H1 (cell line): ENCODE measurements around the gene ATP1B3. TPM values are rescaled to one million over a fixed set of nuclear protein-coding genes. Genes with fewer than 3 reads are reported as not detected.

ENCODE experiments used
- CTCF ChIA-PET: fragments of 300-600 bp; sonication (Branson Sonifier 250); formaldehyde crosslinking; loops from one replicate; lab custom pipeline; 2021; ENCODE audit not compliant: partially characterized antibody; lab: Charles Lee
- POLR2A ChIA-PET: fragments of 300-600 bp; sonication (Branson Sonifier 250); formaldehyde crosslinking; loops from one replicate; lab custom pipeline; 2021; ENCODE audit warnings: inconsistent platforms; ENCODE audit not compliant: partially characterized antibody; lab: Charles Lee
- DNase-seq, 2 experiments: peaks; one replicate each; pipeline versions ENCODE4 v3.0.0 to v3.0.0-alpha.2; 2010 to 2022; ENCODE audit warnings: low spot score in 2 of 2, low read depth in 1 of 2, mixed read lengths in 1 of 2
- FAIRE-seq: peaks from 2 replicates; lab custom pipeline; 2011; peaks lifted over from hg19 to GRCh38; lab: Jason Lieb, UNC
- H2AFZ ChIP-seq: 2 replicates; pipeline ENCODE4 v1.8.1; 2012; ENCODE audit warnings: low read length, inconsistent platforms
- H2AK5ac ChIP-seq: 2 replicates; pipeline ENCODE4 v1.6.1; 2013; ENCODE audit warnings: low read depth, low read length
- H2BK120ac ChIP-seq: replicated peaks from 2 replicates; pipeline ENCODE3; 2013; ENCODE audit warnings: low read depth, low read length, inconsistent platforms
- H2BK12ac ChIP-seq: 2 replicates; pipeline ENCODE4 v1.6.1; 2013; ENCODE audit warnings: low read depth, low read length
- H2BK15ac ChIP-seq: 2 replicates; pipeline ENCODE4 v1.6.1; 2013; ENCODE audit warnings: low read length
- H2BK20ac ChIP-seq: 2 replicates; pipeline ENCODE4 v1.6.1; 2013; ENCODE audit warnings: low read length
- H2BK5ac ChIP-seq: 2 replicates; pipeline ENCODE4 v1.6.1; 2013; ENCODE audit warnings: low read depth, low read length
- H3K14ac ChIP-seq: 2 replicates; pipeline ENCODE4 v1.6.1; 2013; ENCODE audit warnings: inconsistent platforms; ENCODE audit not compliant: insufficient read length
- H3K18ac ChIP-seq: 2 replicates; pipeline ENCODE4 v1.6.1; 2013; ENCODE audit warnings: low read length; ENCODE audit errors: extremely low read depth
- H3K23ac ChIP-seq: 2 replicates; pipeline ENCODE4 v1.6.1; 2013; ENCODE audit warnings: inconsistent platforms; ENCODE audit not compliant: insufficient read length
- H3K23me2 ChIP-seq: 2 replicates; pipeline ENCODE4 v1.6.1; 2013; ENCODE audit warnings: low read depth, low read length
- H3K27ac ChIP-seq: 2 replicates; pipeline ENCODE4 v1.6.1; 2011; ENCODE audit warnings: low read depth, low read length, inconsistent platforms
- H3K27me3 ChIP-seq, 4 experiments: replicated peaks in 1 of 4; 1 replicate in 1 of 4; 2 replicates in 3 of 4; pipeline versions ENCODE4 v1.6.1 to v1.8.1; 2011 to 2013; ENCODE audit warnings: low read length in 3 of 4, mild to moderate bottlenecking in 3 of 4, inconsistent platforms in 2 of 4, mixed read lengths in 2 of 4, moderate library complexity in 1 of 4; ENCODE audit not compliant: control insufficient read depth in 3 of 4, insufficient read depth in 3 of 4; ENCODE audit errors: extremely low read depth in 1 of 4
- H3K36me3 ChIP-seq, 4 experiments: 2 replicates each; pipeline versions ENCODE4 v1.6.1 to v1.8.1; 2011 to 2013; ENCODE audit warnings: mild to moderate bottlenecking in 4 of 4, low read length in 3 of 4, moderate library complexity in 2 of 4, control low read depth in 1 of 4, inconsistent platforms in 1 of 4; ENCODE audit not compliant: insufficient read depth in 4 of 4, control insufficient read depth in 2 of 4
- H3K4ac ChIP-seq: replicated peaks from 2 replicates; pipeline ENCODE3; 2013; ENCODE audit warnings: low read length, low read depth, mixed read lengths, inconsistent platforms; ENCODE audit not compliant: insufficient read length
- H3K4me1 ChIP-seq, 4 experiments: replicated peaks in 1 of 4; 1 replicate in 1 of 4; 2 replicates in 3 of 4; pipeline versions ENCODE4 v1.6.1 to v1.8.1; 2011 to 2013; ENCODE audit warnings: low read length in 3 of 4, inconsistent platforms in 2 of 4, mixed read lengths in 1 of 4; ENCODE audit not compliant: insufficient read depth in 4 of 4, control insufficient read depth in 3 of 4
- H3K4me2 ChIP-seq, 2 experiments: 2 replicates each; pipeline versions ENCODE4 v1.6.1 to v1.8.1; 2011 to 2013; ENCODE audit warnings: low read depth in 2 of 2, low read length in 2 of 2, control low read depth in 1 of 2, inconsistent platforms in 1 of 2, mild to moderate bottlenecking in 1 of 2; ENCODE audit not compliant: insufficient read depth in 1 of 2
- H3K4me3 ChIP-seq, 4 experiments: fragments of 200-600, 300-600 bp in 1 of 4; sonication (generic), shearing (Covaris generic), sonication (Bioruptor Twin) in 1 of 4; 2 replicates each; pipeline versions ENCODE4 v1.5.1 to v1.8.1; 2011 to 2016; ENCODE audit warnings: low read length in 4 of 4, low read depth in 3 of 4, control low read depth in 2 of 4, inconsistent platforms in 2 of 4, mild to moderate bottlenecking in 2 of 4, mixed read lengths in 1 of 4, moderate library complexity in 1 of 4; ENCODE audit not compliant: insufficient read depth in 2 of 4; ENCODE audit errors: extremely low read depth in 1 of 4
- H3K56ac ChIP-seq: replicated peaks from 2 replicates; pipeline ENCODE3; 2013; ENCODE audit warnings: low read depth, mild to moderate bottlenecking, mixed read lengths, low read length, inconsistent platforms; ENCODE audit not compliant: insufficient read length
- H3K79me1 ChIP-seq: 2 replicates; pipeline ENCODE4 v1.6.1; 2013; ENCODE audit warnings: low read depth, low read length, control low read depth
- H3K79me2 ChIP-seq, 2 experiments: 2 replicates each; pipeline versions ENCODE4 v1.6.1 to v1.8.1; 2012 to 2013; ENCODE audit warnings: low read length in 2 of 2, mild to moderate bottlenecking in 2 of 2, inconsistent platforms in 1 of 2; ENCODE audit not compliant: insufficient read depth in 2 of 2, control insufficient read depth in 1 of 2
- H3K9ac ChIP-seq, 4 experiments: replicated peaks in 1 of 4; 1 replicate in 1 of 4; 2 replicates in 3 of 4; pipeline versions ENCODE4 v1.6.1 to v1.8.1; 2011 to 2013; ENCODE audit warnings: low read depth in 3 of 4, low read length in 3 of 4, control low read depth in 2 of 4, mild to moderate bottlenecking in 2 of 4, moderate library complexity in 2 of 4, inconsistent platforms in 1 of 4; ENCODE audit errors: extremely low read depth in 1 of 4
- H3K9me3 ChIP-seq, 2 experiments: 2 replicates each; pipeline versions ENCODE4 v1.6.1 to v1.8.1; 2012 to 2013; ENCODE audit warnings: mild to moderate bottlenecking in 2 of 2, moderate library complexity in 2 of 2, control low read depth in 1 of 2, inconsistent platforms in 1 of 2, low read depth in 1 of 2, low read length in 1 of 2, mixed read lengths in 1 of 2; ENCODE audit not compliant: insufficient read depth in 2 of 2
- H4K20me1 ChIP-seq, 2 experiments: replicated peaks in 1 of 2; 2 replicates each; pipeline versions ENCODE3 to v1.8.1; 2011 to 2013; ENCODE audit warnings: inconsistent platforms in 2 of 2, low read length in 2 of 2, mild to moderate bottlenecking in 1 of 2; ENCODE audit not compliant: insufficient read depth in 2 of 2, control insufficient read depth in 1 of 2
- H4K5ac ChIP-seq: 2 replicates; pipeline ENCODE4 v1.6.1; 2013; ENCODE audit warnings: low read length, low read depth, mixed read lengths, inconsistent platforms; ENCODE audit not compliant: insufficient read length
- H4K8ac ChIP-seq: 2 replicates; pipeline ENCODE4 v1.8.0; 2013; ENCODE audit warnings: mild to moderate bottlenecking, moderate library complexity, low read length, inconsistent platforms; ENCODE audit not compliant: insufficient read depth; ENCODE audit errors: extremely low read depth
- H4K91ac ChIP-seq: replicated peaks from 2 replicates; pipeline ENCODE3; 2013; ENCODE audit warnings: low read length, mixed read lengths, inconsistent platforms; ENCODE audit not compliant: insufficient read length
- BCL11A ChIP-seq, 2 experiments: IDR thresholded peaks; one replicate each; pipeline ENCODE4 v1.6.1; 2011; ENCODE audit warnings: low read depth in 2 of 2, low read length in 2 of 2, mild to moderate bottlenecking in 2 of 2
- CEBPB ChIP-seq: IDR thresholded peaks from 2 replicates; pipeline ENCODE4 v1.6.1; 2012; ENCODE audit warnings: low read depth, low read length
- CREB1 ChIP-seq: IDR thresholded peaks from 2 replicates; pipeline ENCODE4 v1.6.1; 2012; ENCODE audit warnings: inconsistent platforms
- FOSL1 ChIP-seq: IDR thresholded peaks from 2 replicates; pipeline ENCODE4 v1.6.1; 2011; ENCODE audit warnings: mild to moderate bottlenecking, low read depth, low read length, moderate library complexity; ENCODE audit not compliant: insufficient read depth
- GTF2F1 ChIP-seq: IDR thresholded peaks from 2 replicates; pipeline ENCODE4 v1.6.1; 2012; ENCODE audit warnings: low read depth, low read length, improper control_type of control experiment, borderline replicate concordance
- HDAC2 ChIP-seq, 2 experiments: fragments of 300-600 bp in 1 of 2; sonication (generic) in 1 of 2; IDR thresholded peaks; 2 replicates each; pipeline ENCODE4 v1.6.1; 2011 to 2012; ENCODE audit warnings: low read depth in 2 of 2, low read length in 2 of 2, mild to moderate bottlenecking in 2 of 2, moderate library complexity in 2 of 2, borderline replicate concordance in 1 of 2, inconsistent platforms in 1 of 2
- JUND ChIP-seq: IDR thresholded peaks from 2 replicates; pipeline ENCODE4 v1.6.1; 2011; ENCODE audit warnings: mild to moderate bottlenecking, improper control_type of control experiment, low read length
- POLR2AphosphoS5 ChIP-seq: IDR thresholded peaks from 2 replicates; pipeline ENCODE4 v1.6.1; 2011; ENCODE audit warnings: low read depth, low read length
- RNF2 ChIP-seq: fragments of 200-900, 300-1000 bp; sonication (generic); IDR thresholded peaks from 2 replicates; pipeline ENCODE4 v1.7.1; 2016; ENCODE audit warnings: borderline replicate concordance, low read depth, mild to moderate bottlenecking, antibody characterized with exemption, low read length; ENCODE audit not compliant: poor library complexity, severe bottlenecking; ENCODE audit errors: missing control alignments
- SIX5 ChIP-seq: IDR thresholded peaks from 2 replicates; pipeline ENCODE4 v1.6.1; 2011; ENCODE audit warnings: mild to moderate bottlenecking, low read depth, low read length
- SP1 ChIP-seq: IDR thresholded peaks from 2 replicates; pipeline ENCODE4 v1.6.1; 2011; ENCODE audit warnings: low read depth, low read length
- TAF1 ChIP-seq: IDR thresholded peaks from 2 replicates; pipeline ENCODE4 v1.6.1; 2011; ENCODE audit warnings: mild to moderate bottlenecking, low read depth, low read length
- TCF12 ChIP-seq: IDR thresholded peaks from 2 replicates; pipeline ENCODE4 v1.6.1; 2011; ENCODE audit warnings: low read depth, mild to moderate bottlenecking, low read length
- WGBS, 2 experiments: shearing (Covaris generic) in 1 of 2; methylation state at CpG; one replicate each; pipeline versions ENCODE4 v1.1.6 to v1.1.7; 2013 to 2015; ENCODE audit warnings: low lambda C conversion rate in 2 of 2, mixed read lengths in 2 of 2, inconsistent platforms in 1 of 2, low coverage in 1 of 2, missing lambda C conversion rate in 1 of 2; ENCODE audit not compliant: insufficient replicate concordance in 2 of 2, insufficient coverage in 1 of 2, insufficient read length in 1 of 2; ENCODE audit errors: extremely low coverage in 1 of 2, missing lambda C conversion rate in 1 of 2; 5-methylcytosine and 5-hydroxymethylcytosine counted together
- polyA plus RNA-seq, 7 experiments: library from polyadenylated mRNA; depleted of rRNA in 3 of 7; stranded (reverse) in 5 of 7; unstranded in 2 of 7; fragments of >200 nt in 5 of 7; fragments of 200-250 nt in 2 of 7; gene quantifications; 1 replicate in 5 of 7; 2 replicates in 1 of 7; 4 replicates in 1 of 7; pipeline versions ENCODE4 v1.2.1 to v1.2.3, GENCODE V29; 2011 to 2013; ENCODE audit warnings: missing spikeins in 2 of 7, mixed read lengths in 2 of 7
- total RNA-seq: library from RNA; stranded (reverse); fragmentation: NEBNext Ultra II Directional; extraction: Animal tissue kit (Norgen Biotek cat#: 25700); gene quantifications from 2 replicates; pipeline ENCODE4 v1.2.1, GENCODE V29; 2021

ATP1B3 gene
- total and polyA plus RNA-seq, 2 of the 8 experiments (the other 6 are each of a cell fraction or from before 2014, with no cell fraction given), result 233 to 342 TPM

- no peak overlapping the region for H3K4me2 ChIP-seq
- H3K9ac ChIP-seq, result no peak overlapping the region
- no peaks in the 10 kb centered on the region for H3K9me3 ChIP-seq
- H3K4me3 ChIP-seq, result no peak overlapping the region
- no peaks in the 10 kb centered on the region for H3K79me2 ChIP-seq
- no peak overlapping the region for H4K91ac ChIP-seq
- H2AFZ ChIP-seq, result no peak overlapping the region
- H3K4ac ChIP-seq, result no peak overlapping the region
- POLR2A ChIA-PET, result interaction anchor here (1.0 kb wide), 1 partner anchor 18 kb away, joined by 3 read pairs; no protein-coding TSS in a partner anchor
- H3K27ac ChIP-seq, result no peak overlapping the region
- H3K18ac ChIP-seq, result no peak overlapping the region
- H3K36me3 ChIP-seq, result no peaks in the 10 kb centered on the region
- no peaks in the 10 kb centered on the region for H3K23me2 ChIP-seq
- H2BK12ac ChIP-seq, result no peak overlapping the region
- no peak overlapping the region for H3K56ac ChIP-seq
- no peak overlapping the region for H3K14ac ChIP-seq
- no peak overlapping the region for H2BK20ac ChIP-seq
- no peak overlapping the region for H4K5ac ChIP-seq
- no peak overlapping the region for H3K23ac ChIP-seq
- H4K8ac ChIP-seq, result no peak overlapping the region
- H3K27me3 ChIP-seq, result no peaks in the 10 kb centered on the region
- no peak overlapping the region for H2BK15ac ChIP-seq
- WGBS, 2 experiments, result 95% methylated on average over 2 of the region's 2 CpGs; no CpG with 5 or more reads in 1 of the 2 experiments
- CTCF ChIA-PET, result interaction anchor here (0.5 to 2.5 kb wide), 22 partner anchors 10 to 774 kb away, joined by 3 to 13 read pairs (median 4); no protein-coding TSS in a partner anchor
- no peak overlapping the region for H2AK5ac ChIP-seq
- FAIRE-seq (no peak), DNase-seq (no peak)
- H2BK5ac ChIP-seq, result no peak overlapping the region
- no peak overlapping the region for H2BK120ac ChIP-seq
- H3K79me1 ChIP-seq, result no peaks in the 10 kb centered on the region
- H4K20me1 ChIP-seq, result no peaks in the 10 kb centered on the region
- H3K4me1 ChIP-seq, result peaks cover 0 to 4% (median 0%) of the 10 kb centered on the region in 4 experiments; a peak in 1 of 7 replicates
- TF ChIP-seq TAF1, result no peak
- TF ChIP-seq BCL11A (IDR thresholded peaks at IDR 0.05; ENCODE audit: low read depth in 2 of 2, low read length in 2 of 2), result no peak
- no peak for TF ChIP-seq CREB1
- TF ChIP-seq TCF12, result no peak
- TF ChIP-seq FOSL1, result no peak
- TF ChIP-seq HDAC2 (IDR thresholded peaks at IDR 0.05; ENCODE audit: borderline replicate concordance in 1 of 2, low read depth in 2 of 2, low read length in 2 of 2), result no peak
- no peak for TF ChIP-seq POLR2AphosphoS5
- TF ChIP-seq RNF2, result no peak
- no peak for TF ChIP-seq SIX5
- no peak for TF ChIP-seq JUND
- TF ChIP-seq CEBPB, result no peak
- TF ChIP-seq SP1, result no peak
- no peak for TF ChIP-seq GTF2F1
These were observed 31.6 kb upstream of the ATP1B3 start for GRCh38 chr3:141844812-141845211.
